Upper lobe of left lung (tissue), 4 donors: Measurements from ENCODE around the gene PPP6R2.

Experiments
- EP300 ChIP-seq, 4 donors: sonication (generic); formaldehyde crosslinking; IDR thresholded peaks; one replicate each; pipeline ENCODE4 v1.5.1; 2017; ENCODE audit warnings: antibody characterized with exemption in 4 of 4, control low read depth in 2 of 4
- POLR2A ChIP-seq, 4 donors: fragments of 450-650 bp; IDR thresholded peaks; one replicate each; pipeline ENCODE4 v1.5.1; 2016 to 2017; ENCODE audit warnings: antibody characterized with exemption in 4 of 4, mild to moderate bottlenecking in 2 of 4
- POLR2AphosphoS5 ChIP-seq, 2 donors: sonication (generic); formaldehyde crosslinking; IDR thresholded peaks; one replicate each; pipeline ENCODE4 v1.5.1; 2017; ENCODE audit warnings: antibody characterized with exemption in 2 of 2
- TF ChIP-seq, protein P1 (sequence below), 6 experiments: fragments of 450-650 bp in 4 of 6; fragments of 200-600 bp in 2 of 6; sonication (generic) in 2 of 6; IDR thresholded peaks; one replicate each; pipeline ENCODE4 v1.5.1; 2016 to 2019; ENCODE audit warnings: antibody characterized with exemption in 6 of 6

GRCh38 chr22:50357222-50357621 is 14.1 kb downstream of the PPP6R2 start:
- TF ChIP-seq, protein P1, sequence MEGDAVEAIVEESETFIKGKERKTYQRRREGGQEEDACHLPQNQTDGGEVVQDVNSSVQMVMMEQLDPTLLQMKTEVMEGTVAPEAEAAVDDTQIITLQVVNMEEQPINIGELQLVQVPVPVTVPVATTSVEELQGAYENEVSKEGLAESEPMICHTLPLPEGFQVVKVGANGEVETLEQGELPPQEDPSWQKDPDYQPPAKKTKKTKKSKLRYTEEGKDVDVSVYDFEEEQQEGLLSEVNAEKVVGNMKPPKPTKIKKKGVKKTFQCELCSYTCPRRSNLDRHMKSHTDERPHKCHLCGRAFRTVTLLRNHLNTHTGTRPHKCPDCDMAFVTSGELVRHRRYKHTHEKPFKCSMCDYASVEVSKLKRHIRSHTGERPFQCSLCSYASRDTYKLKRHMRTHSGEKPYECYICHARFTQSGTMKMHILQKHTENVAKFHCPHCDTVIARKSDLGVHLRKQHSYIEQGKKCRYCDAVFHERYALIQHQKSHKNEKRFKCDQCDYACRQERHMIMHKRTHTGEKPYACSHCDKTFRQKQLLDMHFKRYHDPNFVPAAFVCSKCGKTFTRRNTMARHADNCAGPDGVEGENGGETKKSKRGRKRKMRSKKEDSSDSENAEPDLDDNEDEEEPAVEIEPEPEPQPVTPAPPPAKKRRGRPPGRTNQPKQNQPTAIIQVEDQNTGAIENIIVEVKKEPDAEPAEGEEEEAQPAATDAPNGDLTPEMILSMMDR (IDR thresholded peaks at IDR 0.05) = no peak
- TF ChIP-seq POLR2A (IDR thresholded peaks at IDR 0.05) (no peak), POLR2AphosphoS5 (IDR thresholded peaks at IDR 0.05) (no peak), EP300 (IDR thresholded peaks at IDR 0.05) (no peak)
